Measurements from ENCODE around the gene TMSB15B. TPM values are rescaled to one million over a fixed set of nuclear protein-coding genes. Genes with fewer than 3 reads are reported as not detected.
"Not testable (repeated sequence)": the region's sequence is repeated elsewhere in the genome, so short reads cannot be mapped to it uniquely, and the experiment has no call there.

Gene TMSB15B
- 11.2 and 13.7 TPM in 2 replicates for total RNA-seq (2014; rRNA removed; shearing (Covaris generic))
- 23.6 and 24.3 TPM in 2 replicates for total RNA-seq (2022)
- Bru-seq, nascent RNA: percentile 72 among the genes with signal in this experiment
- BruChase-seq, experiment 1, labeled RNA remaining after a 6-hour chase: percentile 64 among the genes with signal in this experiment
- percentile 66 among the genes with signal in this experiment for BruChase-seq, experiment 2, labeled RNA remaining after a 2-hour chase
- long read RNA-seq, transcript TMSB15B-204 (3 exons, 665 nt): major isoform, 12 of 21 reads
- long read RNA-seq, partial matches to known transcripts: 4 of 21 reads
- long read RNA-seq, other reads (novel, unspliced or antisense): 2 of 21 reads

GRCh38 chrX:103962411-103963278 lies at the start of gene TMSB15B:
Gene TMSB15B, plus strand, starts transcription at chrX:103962627.
- H2AFZ ChIP-seq (ENCODE audit: low read length); H3K4me3 ChIP-seq (ENCODE audit: low read depth, low read length, poor library complexity, severe bottlenecking); H4K20me1 ChIP-seq (ENCODE audit: insufficient read depth, low read length); H3K36me3 ChIP-seq (ENCODE audit: insufficient read depth, low read length); H3K4me1 ChIP-seq (ENCODE audit: insufficient read depth, low read length, poor library complexity, severe bottlenecking); H3K27ac ChIP-seq (ENCODE audit: low read depth, low read length, poor library complexity, severe bottlenecking); H3K9me3 ChIP-seq (ENCODE audit: low read length); DNase-seq (ENCODE audit: low spot score); CTCF ChIA-PET (ENCODE audit: unreplicated experiment); H3K4me2 ChIP-seq (ENCODE audit: low read length); POLR2A ChIA-PET; intact Hi-C loops (cut with micrococcal nuclease; ENCODE audit: unreplicated experiment); H3K9me2 ChIP-seq (ENCODE audit: insufficient read depth, low read length); H3K79me2 ChIP-seq (ENCODE audit: insufficient read depth, low read depth, low read length); BruUV-seq (replicated peaks): not testable (repeated sequence)

GRCh38 chrX:103913356-103914020 lies 48.9 kb upstream of the TMSB15B start:
- no peak overlapping the region for H3K4me3 ChIP-seq (ENCODE audit: low read depth, low read length, poor library complexity, severe bottlenecking)
- DNase-seq (ENCODE audit: low spot score): no peak
- no peak overlapping the region for H2AFZ ChIP-seq (ENCODE audit: low read length)
- TF ChIP-seq CTCF (conservative IDR thresholded peaks at IDR 0.05; ENCODE audit: low read length) (no peak), EZH2phosphoT487 (IDR thresholded peaks at IDR 0.05; ENCODE audit: borderline replicate concordance, low read depth, low read length) (no peak)
- H3K4me2 ChIP-seq (ENCODE audit: low read length): no peak overlapping the region
- H3K4me1 ChIP-seq (ENCODE audit: insufficient read depth, low read length, poor library complexity, severe bottlenecking): no peaks in the 10 kb centered on the region
- H3K79me2 ChIP-seq (ENCODE audit: insufficient read depth, low read depth, low read length): no peaks in the 10 kb centered on the region
- intact Hi-C loops (cut with micrococcal nuclease; ENCODE audit: unreplicated experiment): no loop called here
- no peak overlapping the region for H3K27ac ChIP-seq (ENCODE audit: low read depth, low read length, poor library complexity, severe bottlenecking)
- BruUV-seq (replicated peaks): no TSS peak
- peaks cover 4% of the 10 kb centered on the region; the same call in 1 of the 2 replicates for H3K36me3 ChIP-seq (ENCODE audit: insufficient read depth, low read length)
- no peaks in the 10 kb centered on the region for H3K9me2 ChIP-seq (ENCODE audit: insufficient read depth, low read length)
- ChIA-PET CTCF (ENCODE audit: unreplicated experiment) (no interaction called here), POLR2A (no interaction called here)
- H4K20me1 ChIP-seq (ENCODE audit: insufficient read depth, low read length): no peaks in the 10 kb centered on the region
- no peaks in the 10 kb centered on the region for H3K9me3 ChIP-seq (ENCODE audit: low read length)

GRCh38 chrX:103918050-103918449 lies 44.4 kb upstream of the TMSB15B start:
- Histone ChIP-seq H3K27ac (ENCODE audit: low read depth, low read length, poor library complexity, severe bottlenecking) (peak overlapping the region; percentile 84), H4K20me1 (ENCODE audit: insufficient read depth, low read length) (no peaks in the 10 kb centered on the region), H3K4me3 (ENCODE audit: low read depth, low read length, poor library complexity, severe bottlenecking) (peak overlapping the region; percentile 78), H2AFZ (ENCODE audit: low read length) (peak overlapping the region; percentile 27; the same call in 1 of the 2 replicates), H3K4me1 (ENCODE audit: insufficient read depth, low read length, poor library complexity, severe bottlenecking) (peaks cover 12% of the 10 kb centered on the region), H3K9me3 (ENCODE audit: low read length) (no peaks in the 10 kb centered on the region), H3K36me3 (ENCODE audit: insufficient read depth, low read length) (peaks cover 9% of the 10 kb centered on the region), H3K4me2 (ENCODE audit: low read length) (peak overlapping the region; percentile 98), H3K9me2 (ENCODE audit: insufficient read depth, low read length) (no peaks in the 10 kb centered on the region), H3K79me2 (ENCODE audit: insufficient read depth, low read depth, low read length) (peaks cover 26% of the 10 kb centered on the region)
- ChIA-PET POLR2A (interaction anchor here (0.6 to 1.8 kb wide), 3 partner anchors 19 to 194 kb away, joined by 3 to 5 read pairs (median 4); partner anchors contain the start of gene ZCCHC18), CTCF (ENCODE audit: unreplicated experiment) (no interaction called here)
- BruUV-seq (replicated peaks): TSS peak; percentile 55
- DNase-seq (ENCODE audit: low spot score): peak; percentile 72
- TF ChIP-seq CTCF (conservative IDR thresholded peaks at IDR 0.05; ENCODE audit: low read length) (peak; percentile 75), EZH2phosphoT487 (IDR thresholded peaks at IDR 0.05; ENCODE audit: borderline replicate concordance, low read depth, low read length) (no peak)
- intact Hi-C loops (cut with micrococcal nuclease; ENCODE audit: unreplicated experiment): loop anchor here (1.0 to 2.0 kb wide), 3 partner anchors 23 to 239 kb away; partner anchors contain the start of genes MORF4L2 and SLC25A53

All from OCI-LY7 (cell line).